Prostate gland (tissue), 2 donors: ENCODE measurements around the gene TOM1L2. TPM values are rescaled to one million over a fixed set of nuclear protein-coding genes. Genes with fewer than 3 reads are reported as not detected.

ENCODE experiments used
- DNase-seq: peaks from one replicate; pipeline ENCODE4 v3.0.0-alpha.2; 2019; ENCODE audit warnings: low spot score
- H3K27ac ChIP-seq, 2 donors: fragments of 200-600 bp; sonication (generic); 2 replicates each; pipeline ENCODE4 v1.5.1; 2017 to 2019
- H3K27me3 ChIP-seq: fragments of 200-600 bp; sonication (generic); replicated peaks from 2 replicates; pipeline ENCODE4 v1.5.1; 2019; ENCODE audit not compliant: insufficient read depth
- H3K36me3 ChIP-seq, 2 donors: fragments of 200-600 bp; sonication (generic); 1 replicate in 1 of 2; 2 replicates in 1 of 2; pipeline versions ENCODE4 v1.5.1 to v1.8.1; 2017 to 2019
- H3K4me1 ChIP-seq: fragments of 200-600 bp; sonication (generic); replicated peaks from 2 replicates; pipeline ENCODE4 v1.5.1; 2019
- H3K4me3 ChIP-seq, 2 donors: fragments of 200-600 bp; sonication (generic); 2 replicates each; pipeline ENCODE4 v1.5.1; 2017 to 2019
- H3K9me3 ChIP-seq: fragments of 200-600 bp; sonication (generic); 2 replicates; pipeline ENCODE4 v1.5.1; 2017
- CTCF ChIP-seq, 4 experiments: fragments of 200-600 bp in 2 of 4; fragments of 450-650 bp in 2 of 4; sonication (generic) in 2 of 4; IDR thresholded peaks; 1 replicate in 3 of 4; 2 replicates in 1 of 4; pipeline ENCODE4 v1.5.1; 2016 to 2019; ENCODE audit warnings: antibody characterized with exemption in 4 of 4, mild to moderate bottlenecking in 2 of 4, moderate library complexity in 2 of 4
- POLR2A ChIP-seq: fragments of 450-650 bp; IDR thresholded peaks from one replicate; pipeline ENCODE4 v1.6.1; 2016; ENCODE audit warnings: antibody characterized with exemption, mild to moderate bottlenecking
- POLR2AphosphoS5 ChIP-seq: sonication (generic); formaldehyde crosslinking; IDR thresholded peaks from one replicate; pipeline ENCODE4 v1.6.1; 2017; ENCODE audit warnings: antibody characterized with exemption
- WGBS: methylation state at CpG from one replicate; pipeline ENCODE4 v1.1.5; 2018; 5-methylcytosine and 5-hydroxymethylcytosine counted together
- intact Hi-C: fragments of 100-400 bp; cut with DNase I; formaldehyde crosslinking; loops from one replicate; pipeline ENCODE4 v1.14.2; 2022
- total RNA-seq, 2 donors: library from RNA; depleted of rRNA; stranded (reverse); fragments of >200 nt; gene quantifications; one replicate each; pipeline ENCODE4 v1.1.0, GENCODE V29; 2016

Gene TOM1L2
- total RNA-seq, 2 donors from 2014 or later: 162 to 185 TPM

- Histone ChIP-seq H3K36me3 (no peaks in the 10 kb centered on the region), H3K4me1 (peaks cover 4% of the 10 kb centered on the region), H3K27ac (no peak overlapping the region), H3K4me3 (no peak overlapping the region), H3K27me3 (no peaks in the 10 kb centered on the region), H3K9me3 (no peaks in the 10 kb centered on the region)
- no peak for TF ChIP-seq POLR2A
- no peak for TF ChIP-seq CTCF (IDR thresholded peaks at IDR 0.05)
- TF ChIP-seq POLR2AphosphoS5: no peak
- DNase-seq: no peak
- intact Hi-C loops: no loop called here
- WGBS: 76% methylated on average over 3 of the region's 3 CpGs
Observed at GRCh38 chr17:17934806-17935205, 37.4 kb downstream of the TOM1L2 start.

- Histone ChIP-seq H3K27me3 (no peaks in the 10 kb centered on the region), H3K4me3 (no peak overlapping the region), H3K27ac (no peak overlapping the region), H3K36me3 (no peaks in the 10 kb centered on the region), H3K4me1 (peaks cover 4% of the 10 kb centered on the region), H3K9me3 (no peaks in the 10 kb centered on the region)
- WGBS: 83% methylated on average over 2 of the region's 2 CpGs
- TF ChIP-seq CTCF (IDR thresholded peaks at IDR 0.05) (no peak), POLR2AphosphoS5 (no peak), POLR2A (no peak)
- no peak for DNase-seq
- intact Hi-C loops: no loop called here
Observed at GRCh38 chr17:17934214-17934613, 38.0 kb downstream of the TOM1L2 start.

GRCh38 chr17:17933775-17934174 is 38.4 kb downstream of the TOM1L2 start:
- H3K36me3 ChIP-seq: no peaks in the 10 kb centered on the region
- DNase-seq: no peak
- peaks cover 4% of the 10 kb centered on the region for H3K4me1 ChIP-seq
- TF ChIP-seq CTCF (IDR thresholded peaks at IDR 0.05) (no peak), POLR2AphosphoS5 (no peak), POLR2A (no peak)
- no peak overlapping the region for H3K4me3 ChIP-seq
- no peaks in the 10 kb centered on the region for H3K9me3 ChIP-seq
- no peaks in the 10 kb centered on the region for H3K27me3 ChIP-seq
- no peak overlapping the region for H3K27ac ChIP-seq
- intact Hi-C loops: no loop called here

GRCh38 chr17:17931159-17931558 is 41.0 kb downstream of the TOM1L2 start:
- no peak for TF ChIP-seq CTCF (IDR thresholded peaks at IDR 0.05)
- no peak for TF ChIP-seq POLR2A
- TF ChIP-seq POLR2AphosphoS5: no peak
- Histone ChIP-seq H3K27me3 (no peaks in the 10 kb centered on the region), H3K4me1 (peaks cover 4% of the 10 kb centered on the region), H3K4me3 (no peak overlapping the region), H3K27ac (no peak overlapping the region), H3K9me3 (no peaks in the 10 kb centered on the region), H3K36me3 (no peaks in the 10 kb centered on the region)
- WGBS: 95% methylated on average over 2 of the region's 2 CpGs
- DNase-seq: no peak
- intact Hi-C loops: no loop called here

GRCh38 chr17:17930674-17931073 is 41.5 kb downstream of the TOM1L2 start:
- Histone ChIP-seq H3K36me3 (no peaks in the 10 kb centered on the region), H3K9me3 (no peaks in the 10 kb centered on the region), H3K4me1 (peaks cover 4% of the 10 kb centered on the region), H3K27ac (no peak overlapping the region), H3K4me3 (no peak overlapping the region), H3K27me3 (no peaks in the 10 kb centered on the region)
- intact Hi-C loops: no loop called here
- DNase-seq: no peak
- TF ChIP-seq POLR2A (no peak), CTCF (IDR thresholded peaks at IDR 0.05) (no peak), POLR2AphosphoS5 (no peak)
